ENCODE measurements around the gene ALLC. TPM values are rescaled to one million over a fixed set of nuclear protein-coding genes. Genes with fewer than 3 reads are reported as not detected.
"Not testable (repeated sequence)": the region's sequence is repeated elsewhere in the genome, so short reads cannot be mapped to it uniquely, and the experiment has no call there.

Gene ALLC
- polyA plus RNA-seq (2013, experiment 1 of 2): not detected
- not detected for polyA plus RNA-seq (2013, experiment 2 of 2)

- Histone ChIP-seq H3K4me3 (ENCODE audit: low read length) (no peak within 1 kb of the TSS), H3K27me3 (ENCODE audit: insufficient read depth, low read length, poor library complexity) (no peaks in the 10 kb centered on the region), H3K4me1 (ENCODE audit: control insufficient read depth, low read depth, low read length) (no peaks in the 10 kb centered on the region), H2BK120ac (ENCODE audit: low read depth, low read length) (no peak within 1 kb of the TSS), H3K23ac (ENCODE audit: low read length) (no peak within 1 kb of the TSS), H3K36me3 (ENCODE audit: control insufficient read depth, insufficient read depth, low read length) (no peaks in the 10 kb centered on the region), H3K27ac (ENCODE audit: low read depth, low read length) (no peak within 1 kb of the TSS), H4K5ac (ENCODE audit: low read length) (no peak within 1 kb of the TSS), H3K56ac (ENCODE audit: low read length) (peak within 1 kb of the TSS; percentile 18), H3K4ac (ENCODE audit: low read depth, low read length) (no peak within 1 kb of the TSS), H3K79me1 (ENCODE audit: low read length) (no peaks in the 10 kb centered on the region), H3K79me2 (ENCODE audit: control insufficient read depth, insufficient read depth, low read length) (no peaks in the 10 kb centered on the region), H3K4me2 (ENCODE audit: low read length) (no peak within 1 kb of the TSS), H3K9ac (ENCODE audit: low read length) (no peak within 1 kb of the TSS), H2AK5ac (ENCODE audit: low read length) (no peak within 1 kb of the TSS), H2BK5ac (ENCODE audit: low read length) (no peak within 1 kb of the TSS), H4K8ac (ENCODE audit: low read depth, low read length) (no peak within 1 kb of the TSS), H2BK15ac (replicated peaks; ENCODE audit: low read depth) (no peak within 1 kb of the TSS), H3K18ac (ENCODE audit: low read length) (no peak within 1 kb of the TSS)
- DNase-seq: no peak
- no CpG with 5 or more reads among the region's 7 CpGs for WGBS (ENCODE audit: extremely low coverage, insufficient coverage, low lambda C conversion rate)
Measured at GRCh38 chr2:3657881-3658280, at the start of gene ALLC. ALLC (plus strand) TSS chr2:3658200; CDS start chr2:3671158, 12,958 bp downstream.

GRCh38 chr2:3608373-3609278 is 49.4 kb upstream of the ALLC start:
- H3K56ac ChIP-seq (ENCODE audit: low read length): no peak overlapping the region
- no peak overlapping the region for H2BK15ac ChIP-seq (replicated peaks; ENCODE audit: low read depth)
- no peaks in the 10 kb centered on the region for H3K36me3 ChIP-seq (ENCODE audit: control insufficient read depth, insufficient read depth, low read length)
- H2BK120ac ChIP-seq (ENCODE audit: low read depth, low read length): no peak overlapping the region
- no peak overlapping the region for H3K23ac ChIP-seq (ENCODE audit: low read length)
- H2BK5ac ChIP-seq (ENCODE audit: low read length): no peak overlapping the region
- no peak for DNase-seq
- no peak overlapping the region for H3K18ac ChIP-seq (ENCODE audit: low read length)
- H3K4me3 ChIP-seq (ENCODE audit: low read length): no peak overlapping the region
- H4K5ac ChIP-seq (ENCODE audit: low read length): no peak overlapping the region
- no peak overlapping the region for H3K4me2 ChIP-seq (ENCODE audit: low read length)
- H3K27me3 ChIP-seq (ENCODE audit: insufficient read depth, low read length, poor library complexity): no peaks in the 10 kb centered on the region
- H3K79me1 ChIP-seq (ENCODE audit: low read length): no peaks in the 10 kb centered on the region
- no peaks in the 10 kb centered on the region for H3K4me1 ChIP-seq (ENCODE audit: control insufficient read depth, low read depth, low read length)
- H3K4ac ChIP-seq (ENCODE audit: low read depth, low read length): no peak overlapping the region
- no CpG with 5 or more reads among the region's 19 CpGs for WGBS (ENCODE audit: extremely low coverage, insufficient coverage, low lambda C conversion rate)
- no peak overlapping the region for H3K27ac ChIP-seq (ENCODE audit: low read depth, low read length)
- H3K79me2 ChIP-seq (ENCODE audit: control insufficient read depth, insufficient read depth, low read length): no peaks in the 10 kb centered on the region
- H2AK5ac ChIP-seq (ENCODE audit: low read length): no peak overlapping the region
- no peak overlapping the region for H4K8ac ChIP-seq (ENCODE audit: low read depth, low read length)
- no peak overlapping the region for H3K9ac ChIP-seq (ENCODE audit: low read length)

- not testable (repeated sequence) for DNase-seq
Measured at GRCh38 chr2:3609279-3609673, 48.7 kb upstream of the ALLC start.

GRCh38 chr2:3610415-3610814 is 47.6 kb upstream of the ALLC start:
- no peak overlapping the region for H2AK5ac ChIP-seq (ENCODE audit: low read length)
- H3K79me1 ChIP-seq (ENCODE audit: low read length): no peaks in the 10 kb centered on the region
- no peak overlapping the region for H2BK120ac ChIP-seq (ENCODE audit: low read depth, low read length)
- H3K18ac ChIP-seq (ENCODE audit: low read length): no peak overlapping the region
- no peak overlapping the region for H4K5ac ChIP-seq (ENCODE audit: low read length)
- H3K27ac ChIP-seq (ENCODE audit: low read depth, low read length): no peak overlapping the region
- no peak overlapping the region for H3K56ac ChIP-seq (ENCODE audit: low read length)
- no peak overlapping the region for H3K9ac ChIP-seq (ENCODE audit: low read length)
- H3K36me3 ChIP-seq (ENCODE audit: control insufficient read depth, insufficient read depth, low read length): no peaks in the 10 kb centered on the region
- no peaks in the 10 kb centered on the region for H3K4me1 ChIP-seq (ENCODE audit: control insufficient read depth, low read depth, low read length)
- no peak overlapping the region for H3K4me3 ChIP-seq (ENCODE audit: low read length)
- DNase-seq: no peak
- no peaks in the 10 kb centered on the region for H3K27me3 ChIP-seq (ENCODE audit: insufficient read depth, low read length, poor library complexity)
- no peaks in the 10 kb centered on the region for H3K79me2 ChIP-seq (ENCODE audit: control insufficient read depth, insufficient read depth, low read length)
- WGBS (ENCODE audit: extremely low coverage, insufficient coverage, low lambda C conversion rate): no CpG with 5 or more reads among the region's 9 CpGs
- no peak overlapping the region for H4K8ac ChIP-seq (ENCODE audit: low read depth, low read length)
- no peak overlapping the region for H3K4me2 ChIP-seq (ENCODE audit: low read length)
- no peak overlapping the region for H2BK15ac ChIP-seq (replicated peaks; ENCODE audit: low read depth)
- H3K23ac ChIP-seq (ENCODE audit: low read length): no peak overlapping the region
- no peak overlapping the region for H3K4ac ChIP-seq (ENCODE audit: low read depth, low read length)
- no peak overlapping the region for H2BK5ac ChIP-seq (ENCODE audit: low read length)

More at GRCh38 chr2:3609279-3609673, 48.7 kb upstream of the ALLC start:
- H3K23ac ChIP-seq (ENCODE audit: low read length); H3K36me3 ChIP-seq (ENCODE audit: control insufficient read depth, insufficient read depth, low read length); H3K79me2 ChIP-seq (ENCODE audit: control insufficient read depth, insufficient read depth, low read length); H3K4me2 ChIP-seq (ENCODE audit: low read length); H2BK120ac ChIP-seq (ENCODE audit: low read depth, low read length); H2AK5ac ChIP-seq (ENCODE audit: low read length); H3K4ac ChIP-seq (ENCODE audit: low read depth, low read length); H3K18ac ChIP-seq (ENCODE audit: low read length); H4K8ac ChIP-seq (ENCODE audit: low read depth, low read length); H3K9ac ChIP-seq (ENCODE audit: low read length); H3K79me1 ChIP-seq (ENCODE audit: low read length); H3K4me3 ChIP-seq (ENCODE audit: low read length); H2BK5ac ChIP-seq (ENCODE audit: low read length); H3K27ac ChIP-seq (ENCODE audit: low read depth, low read length); H3K56ac ChIP-seq (ENCODE audit: low read length); H4K5ac ChIP-seq (ENCODE audit: low read length); H2BK15ac ChIP-seq (replicated peaks; ENCODE audit: low read depth); H3K4me1 ChIP-seq (ENCODE audit: control insufficient read depth, low read depth, low read length); H3K27me3 ChIP-seq (ENCODE audit: insufficient read depth, low read length, poor library complexity): not testable (repeated sequence)
- WGBS (ENCODE audit: extremely low coverage, insufficient coverage, low lambda C conversion rate): no CpG with 5 or more reads among the region's 4 CpGs

GRCh38 chr2:3610881-3611505 is 47.0 kb upstream of the ALLC start:
- H3K4me1 ChIP-seq (ENCODE audit: control insufficient read depth, low read depth, low read length): no peaks in the 10 kb centered on the region
- H3K56ac ChIP-seq (ENCODE audit: low read length): no peak overlapping the region
- no peaks in the 10 kb centered on the region for H3K36me3 ChIP-seq (ENCODE audit: control insufficient read depth, insufficient read depth, low read length)
- no peak overlapping the region for H3K9ac ChIP-seq (ENCODE audit: low read length)
- no CpG with 5 or more reads among the region's 23 CpGs for WGBS (ENCODE audit: extremely low coverage, insufficient coverage, low lambda C conversion rate)
- H2BK15ac ChIP-seq (replicated peaks; ENCODE audit: low read depth): no peak overlapping the region
- H4K8ac ChIP-seq (ENCODE audit: low read depth, low read length): no peak overlapping the region
- H2BK5ac ChIP-seq (ENCODE audit: low read length): no peak overlapping the region
- H2AK5ac ChIP-seq (ENCODE audit: low read length): no peak overlapping the region
- H3K4me3 ChIP-seq (ENCODE audit: low read length): no peak overlapping the region
- H3K79me2 ChIP-seq (ENCODE audit: control insufficient read depth, insufficient read depth, low read length): no peaks in the 10 kb centered on the region
- no peak overlapping the region for H3K27ac ChIP-seq (ENCODE audit: low read depth, low read length)
- H3K4me2 ChIP-seq (ENCODE audit: low read length): no peak overlapping the region
- no peaks in the 10 kb centered on the region for H3K27me3 ChIP-seq (ENCODE audit: insufficient read depth, low read length, poor library complexity)
- DNase-seq: no peak
- no peak overlapping the region for H3K23ac ChIP-seq (ENCODE audit: low read length)
- no peaks in the 10 kb centered on the region for H3K79me1 ChIP-seq (ENCODE audit: low read length)
- H4K5ac ChIP-seq (ENCODE audit: low read length): no peak overlapping the region
- no peak overlapping the region for H3K4ac ChIP-seq (ENCODE audit: low read depth, low read length)
- H3K18ac ChIP-seq (ENCODE audit: low read length): no peak overlapping the region
- H2BK120ac ChIP-seq (ENCODE audit: low read depth, low read length): no peak overlapping the region
